MCF 10A (cell line): ENCODE measurements around the gene AMHR2. TPM values are rescaled to one million over a fixed set of nuclear protein-coding genes. Genes with fewer than 3 reads are reported as not detected.
A peak's percentile ranks its signal among the peaks of the same experiment; 100 is the strongest.
"Not testable (repeated sequence)": the region's sequence is repeated elsewhere in the genome, so short reads cannot be mapped to it uniquely, and the experiment has no call there.

Experiments
- BruUV-seq: library from RNA; stranded (reverse); fragments of 400-500 nt; replicated peaks from 2 replicates; lab custom pipeline; 2021; lab: Mats Ljungman, UMichigan
- CTCF ChIA-PET: fragments of 300-600 bp; sonication (Branson Sonifier 250); formaldehyde crosslinking; extraction: SDS; loops from one replicate; lab custom pipeline; 2021; ENCODE audit warnings: antibody characterized with exemption, inconsistent platforms; lab: Yijun Ruan, JAX
- POLR2A ChIA-PET: fragments of 300-600, 350-650 bp; sonication (Branson Sonifier 250); formaldehyde crosslinking; extraction: SDS; loops from one replicate; lab custom pipeline; 2020; ENCODE audit warnings: antibody characterized with exemption, inconsistent platforms; lab: Yijun Ruan, JAX
- DNase-seq: peaks from one replicate; pipeline ENCODE4 v3.0.0-alpha.2; 2018; ENCODE audit not compliant: unreplicated experiment
- H3K27ac Mint-ChIP-seq: one replicate; pipeline ENCODE4 v1.8.0; 2022; ENCODE audit warnings: mild to moderate bottlenecking, low read depth, mixed read lengths; ENCODE audit not compliant: unreplicated experiment
- H3K27me3 Mint-ChIP-seq: one replicate; pipeline ENCODE4 v1.8.0; 2022; ENCODE audit warnings: mixed read lengths; ENCODE audit not compliant: insufficient read depth, unreplicated experiment
- H3K36me3 Mint-ChIP-seq: one replicate; pipeline ENCODE4 v1.8.0; 2022; ENCODE audit warnings: mild to moderate bottlenecking, moderate library complexity, mixed read lengths; ENCODE audit not compliant: insufficient read depth, unreplicated experiment
- H3K4me1 Mint-ChIP-seq: one replicate; pipeline ENCODE4 v1.8.0; 2022; ENCODE audit warnings: mixed read lengths; ENCODE audit not compliant: insufficient read depth, unreplicated experiment
- H3K4me3 Mint-ChIP-seq: one replicate; pipeline ENCODE4 v1.8.0; 2022; ENCODE audit warnings: mild to moderate bottlenecking, moderate library complexity, mixed read lengths; ENCODE audit not compliant: unreplicated experiment
- H3K9me3 Mint-ChIP-seq: one replicate; pipeline ENCODE4 v1.8.0; 2022; ENCODE audit warnings: mixed read lengths; ENCODE audit not compliant: unreplicated experiment
- CTCF ChIP-seq: fragments of 200-600 bp; IDR thresholded peaks from one replicate; pipeline ENCODE4 v1.8.0; 2022; ENCODE audit warnings: antibody characterized with exemption, mild to moderate bottlenecking; ENCODE audit not compliant: unreplicated experiment
- intact Hi-C: fragments of 100-400 bp; cut with micrococcal nuclease; formaldehyde crosslinking; loops from 2 replicates; pipeline ENCODE4 v1.14.1; 2022
- total RNA-seq: library from RNA; stranded (reverse); gene quantifications from 2 replicates; pipeline ENCODE4 v1.2.3, GENCODE V29; 2022

Gene AMHR2
- total RNA-seq, 1 experiment from 2014 or later, result not detected

- no peak for TF ChIP-seq CTCF
- TSS peak; percentile 99 for BruUV-seq
- Mint-ChIP-seq H3K9me3 (no peaks in the 10 kb centered on the region), H3K27me3 (no peaks in the 10 kb centered on the region), H3K36me3 (peaks cover 31% of the 10 kb centered on the region), H3K4me3 (peak within 1 kb of the TSS; percentile 95), H3K4me1 (peaks cover 18% of the 10 kb centered on the region), H3K27ac (peak within 1 kb of the TSS; percentile 94)
- CTCF ChIA-PET, result interaction anchor here (0.7 to 1.0 kb wide), 3 partner anchors 68 to 253 kb away, joined by 3 to 4 read pairs (median 4); no protein-coding TSS in a partner anchor
- POLR2A ChIA-PET, result interaction anchor here (0.5 to 2.5 kb wide), 30 partner anchors 8 to 1018 kb away, joined by 3 to 37 read pairs (median 4); partner anchors contain the start of genes AAAS, CSAD, MAP3K12 and MYG1
- peak; percentile 99 for DNase-seq
- intact Hi-C loops, result no loop called here
These were observed 17.6 kb downstream of the AMHR2 start, which contains the start of gene PRR13 for GRCh38 chr12:53441040-53441833. Gene PRR13, plus strand, starts transcription at chr12:53441734. Its CDS starts 981 bp downstream, at chr12:53442715.

- peak overlapping the region; percentile 95 for H3K4me3 Mint-ChIP-seq
- TF ChIP-seq CTCF, result no peak
These were observed 20.3 kb downstream of the AMHR2 start for GRCh38 chr12:53443955-53444354.

GRCh38 chr12:53444593-53445325 lies 21.1 kb downstream of the AMHR2 start:
- POLR2A ChIA-PET, result interaction anchor here (0.8 kb wide), 1 partner anchor 17 kb away, joined by 3 read pairs; no protein-coding TSS in a partner anchor
- intact Hi-C loops, result loop anchor here (2.0 kb wide), 1 partner anchor 60 kb away; no protein-coding TSS in a partner anchor
- peaks cover 56% of the 10 kb centered on the region for H3K36me3 Mint-ChIP-seq

More at GRCh38 chr12:53443955-53444354, 20.3 kb downstream of the AMHR2 start:
- Mint-ChIP-seq H3K4me1 (peaks cover 18% of the 10 kb centered on the region), H3K27me3 (no peaks in the 10 kb centered on the region), H3K36me3 (peaks cover 55% of the 10 kb centered on the region), H3K27ac (no peak overlapping the region), H3K9me3 (no peaks in the 10 kb centered on the region)
- intact Hi-C loops, result loop anchor here (2.0 kb wide), 1 partner anchor 61 kb away; no protein-coding TSS in a partner anchor
- CTCF ChIA-PET, result interaction anchor here (0.7 kb wide), 1 partner anchor 987 kb away, joined by 3 read pairs; no protein-coding TSS in a partner anchor
- DNase-seq, result no peak
- POLR2A ChIA-PET, result no interaction called here
- no TSS peak for BruUV-seq

GRCh38 chr12:53450936-53451335 lies 27.3 kb downstream of the AMHR2 start:
- no peak for DNase-seq
- no peaks in the 10 kb centered on the region for H3K27me3 Mint-ChIP-seq
- BruUV-seq, result no TSS peak
- H3K4me1 Mint-ChIP-seq, result peaks cover 32% of the 10 kb centered on the region
- no peak for TF ChIP-seq CTCF
- CTCF ChIA-PET, result interaction anchor here (0.6 kb wide), 4 partner anchors 29 to 126 kb away, joined by 3 to 4 read pairs (median 3); no protein-coding TSS in a partner anchor
- no peak overlapping the region for H3K4me3 Mint-ChIP-seq
- peaks cover 74% of the 10 kb centered on the region for H3K36me3 Mint-ChIP-seq
- H3K27ac Mint-ChIP-seq, result no peak overlapping the region
- H3K9me3 Mint-ChIP-seq, result no peaks in the 10 kb centered on the region
- intact Hi-C loops, result no loop called here
- POLR2A ChIA-PET, result interaction anchor here (0.6 to 2.3 kb wide), 9 partner anchors 8 to 371 kb away, joined by 3 to 16 read pairs (median 5); partner anchors contain the start of genes AAAS, PRR13, SPRYD3 and TARBP2

More at GRCh38 chr12:53444593-53445325, 21.1 kb downstream of the AMHR2 start:
- CTCF ChIA-PET, result interaction anchor here (0.7 kb wide), 1 partner anchor 986 kb away, joined by 3 read pairs; no protein-coding TSS in a partner anchor
- not testable (repeated sequence) for H3K9me3 Mint-ChIP-seq, DNase-seq, BruUV-seq, H3K27me3 Mint-ChIP-seq, H3K27ac Mint-ChIP-seq
- H3K4me1 Mint-ChIP-seq, result peaks cover 18% of the 10 kb centered on the region
- H3K4me3 Mint-ChIP-seq, result peak overlapping the region; percentile 95
